ENCODE results near the gene MEOX1. TPM values are rescaled to one million over a fixed set of nuclear protein-coding genes. Genes with fewer than 3 reads are reported as not detected.

The MEOX1 gene
- total and polyA plus RNA-seq, 2 of the 13 experiments (the other 11 are each of a cell fraction or from before 2014, with no cell fraction given): not detected

- no peak for TF ChIP-seq TBP (CRISPR knock-in tag; IDR thresholded peaks at IDR 0.05)
- no peak for TF ChIP-seq ZNF33B (CRISPR knock-in tag; IDR thresholded peaks at IDR 0.05)
- TF ChIP-seq ZHX2 (IDR thresholded peaks at IDR 0.05; ENCODE audit: low read depth): no peak
- no peak for TF ChIP-seq ZHX2 (CRISPR knock-in tag; IDR thresholded peaks at IDR 0.05; ENCODE audit: borderline replicate concordance)
- TF ChIP-seq CCAR2 (optimal IDR thresholded peaks at IDR 0.05; ENCODE audit: low read depth, low read length): no peak
- TF ChIP-seq JUNB (CRISPR knock-in tag; IDR thresholded peaks at IDR 0.05; ENCODE audit: borderline replicate concordance): no peak
- peak; percentile 76; the same call in 1 of the 2 replicates for TF ChIP-seq KDM5B (CRISPR knock-in tag; IDR thresholded peaks at IDR 0.05; ENCODE audit: borderline replicate concordance)
- TF ChIP-seq ZNF101 (CRISPR knock-in tag; IDR thresholded peaks at IDR 0.05; ENCODE audit: borderline replicate concordance, low read depth): no peak
- TF ChIP-seq ZNF496 (CRISPR knock-in tag; IDR thresholded peaks at IDR 0.05; ENCODE audit: insufficient replicate concordance): no peak
- no peak for TF ChIP-seq HNRNPLL (IDR thresholded peaks at IDR 0.05; ENCODE audit: low read depth, low read length, poor library complexity, severe bottlenecking)
- peak; percentile 46; the same call in 1 of the 2 replicates for TF ChIP-seq FOXA3 (CRISPR knock-in tag; IDR thresholded peaks at IDR 0.05)
- no peak for TF ChIP-seq ZFP36L1 (CRISPR knock-in tag; IDR thresholded peaks at IDR 0.05)
- TF ChIP-seq ZSCAN25 (CRISPR knock-in tag; IDR thresholded peaks at IDR 0.05): peak; percentile 12; the same call in 1 of the 2 replicates
- 0 out of 2 replicates have a peak, but pooled peaks have one; percentile 38 for TF ChIP-seq ZNF556 (CRISPR knock-in tag; IDR thresholded peaks at IDR 0.05; ENCODE audit: borderline replicate concordance)
- TF ChIP-seq CC2D1A (CRISPR knock-in tag; IDR thresholded peaks at IDR 0.05): no peak; the same call in 1 of the 2 replicates
- TF ChIP-seq ZSCAN22 (CRISPR knock-in tag; IDR thresholded peaks at IDR 0.05): no peak
- TF ChIP-seq ZNF382 (CRISPR knock-in tag; IDR thresholded peaks at IDR 0.05; ENCODE audit: borderline replicate concordance): no peak
- TF ChIP-seq ARHGAP35 (CRISPR knock-in tag; IDR thresholded peaks at IDR 0.05; ENCODE audit: borderline replicate concordance): no peak
- TF ChIP-seq ZNF468 (CRISPR knock-in tag; IDR thresholded peaks at IDR 0.05): no peak
- no peak for TF ChIP-seq ZNF678 (CRISPR knock-in tag; IDR thresholded peaks at IDR 0.05)
- TF ChIP-seq, protein P1, sequence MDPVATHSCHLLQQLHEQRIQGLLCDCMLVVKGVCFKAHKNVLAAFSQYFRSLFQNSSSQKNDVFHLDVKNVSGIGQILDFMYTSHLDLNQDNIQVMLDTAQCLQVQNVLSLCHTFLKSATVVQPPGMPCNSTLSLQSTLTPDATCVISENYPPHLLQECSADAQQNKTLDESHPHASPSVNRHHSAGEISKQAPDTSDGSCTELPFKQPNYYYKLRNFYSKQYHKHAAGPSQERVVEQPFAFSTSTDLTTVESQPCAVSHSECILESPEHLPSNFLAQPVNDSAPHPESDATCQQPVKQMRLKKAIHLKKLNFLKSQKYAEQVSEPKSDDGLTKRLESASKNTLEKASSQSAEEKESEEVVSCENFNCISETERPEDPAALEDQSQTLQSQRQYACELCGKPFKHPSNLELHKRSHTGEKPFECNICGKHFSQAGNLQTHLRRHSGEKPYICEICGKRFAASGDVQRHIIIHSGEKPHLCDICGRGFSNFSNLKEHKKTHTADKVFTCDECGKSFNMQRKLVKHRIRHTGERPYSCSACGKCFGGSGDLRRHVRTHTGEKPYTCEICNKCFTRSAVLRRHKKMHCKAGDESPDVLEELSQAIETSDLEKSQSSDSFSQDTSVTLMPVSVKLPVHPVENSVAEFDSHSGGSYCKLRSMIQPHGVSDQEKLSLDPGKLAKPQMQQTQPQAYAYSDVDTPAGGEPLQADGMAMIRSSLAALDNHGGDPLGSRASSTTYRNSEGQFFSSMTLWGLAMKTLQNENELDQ (CRISPR knock-in tag; IDR thresholded peaks at IDR 0.05; ENCODE audit: borderline replicate concordance): no peak
- TF ChIP-seq SNAPC5 (CRISPR knock-in tag; IDR thresholded peaks at IDR 0.05; ENCODE audit: borderline replicate concordance): no peak
These were observed 8.4 kb upstream of the MEOX1 start (continued) for GRCh38 chr17:43669971-43670644.
